ENCODE results near the gene SGIP1.

Gene SGIP1

DNA sequence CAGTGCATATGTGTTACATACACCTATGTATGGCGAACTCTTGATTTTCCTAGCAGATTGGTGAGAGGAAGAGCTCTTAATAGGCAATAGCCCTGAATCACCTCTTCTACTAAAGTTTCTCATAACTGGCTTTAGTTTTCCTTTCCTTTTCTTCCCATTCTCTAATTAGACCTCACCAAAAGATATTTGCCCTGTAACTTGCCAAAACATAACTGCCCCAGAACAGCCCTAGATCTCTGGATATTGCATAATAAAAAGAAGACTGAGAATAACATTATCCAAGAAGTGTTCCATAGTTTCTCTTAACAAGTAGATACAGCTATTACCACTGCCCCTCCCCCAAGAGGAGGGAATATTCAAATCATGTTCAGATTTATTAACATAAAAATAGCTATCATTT lies 16.3 kb downstream of the SGIP1 start:
- no peak for TF ChIP-seq EP300 (IDR thresholded peaks at IDR 0.05; ENCODE audit: borderline replicate concordance)
- no peak for TF ChIP-seq EGR1 (IDR thresholded peaks at IDR 0.05)
- no peak for TF ChIP-seq CREB1 (IDR thresholded peaks at IDR 0.05; ENCODE audit: low read depth)
- TF ChIP-seq, protein P1, sequence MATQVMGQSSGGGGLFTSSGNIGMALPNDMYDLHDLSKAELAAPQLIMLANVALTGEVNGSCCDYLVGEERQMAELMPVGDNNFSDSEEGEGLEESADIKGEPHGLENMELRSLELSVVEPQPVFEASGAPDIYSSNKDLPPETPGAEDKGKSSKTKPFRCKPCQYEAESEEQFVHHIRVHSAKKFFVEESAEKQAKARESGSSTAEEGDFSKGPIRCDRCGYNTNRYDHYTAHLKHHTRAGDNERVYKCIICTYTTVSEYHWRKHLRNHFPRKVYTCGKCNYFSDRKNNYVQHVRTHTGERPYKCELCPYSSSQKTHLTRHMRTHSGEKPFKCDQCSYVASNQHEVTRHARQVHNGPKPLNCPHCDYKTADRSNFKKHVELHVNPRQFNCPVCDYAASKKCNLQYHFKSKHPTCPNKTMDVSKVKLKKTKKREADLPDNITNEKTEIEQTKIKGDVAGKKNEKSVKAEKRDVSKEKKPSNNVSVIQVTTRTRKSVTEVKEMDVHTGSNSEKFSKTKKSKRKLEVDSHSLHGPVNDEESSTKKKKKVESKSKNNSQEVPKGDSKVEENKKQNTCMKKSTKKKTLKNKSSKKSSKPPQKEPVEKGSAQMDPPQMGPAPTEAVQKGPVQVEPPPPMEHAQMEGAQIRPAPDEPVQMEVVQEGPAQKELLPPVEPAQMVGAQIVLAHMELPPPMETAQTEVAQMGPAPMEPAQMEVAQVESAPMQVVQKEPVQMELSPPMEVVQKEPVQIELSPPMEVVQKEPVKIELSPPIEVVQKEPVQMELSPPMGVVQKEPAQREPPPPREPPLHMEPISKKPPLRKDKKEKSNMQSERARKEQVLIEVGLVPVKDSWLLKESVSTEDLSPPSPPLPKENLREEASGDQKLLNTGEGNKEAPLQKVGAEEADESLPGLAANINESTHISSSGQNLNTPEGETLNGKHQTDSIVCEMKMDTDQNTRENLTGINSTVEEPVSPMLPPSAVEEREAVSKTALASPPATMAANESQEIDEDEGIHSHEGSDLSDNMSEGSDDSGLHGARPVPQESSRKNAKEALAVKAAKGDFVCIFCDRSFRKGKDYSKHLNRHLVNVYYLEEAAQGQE (IDR thresholded peaks at IDR 0.05; ENCODE audit: low read depth) = no peak
- no peak for TF ChIP-seq YY1 (IDR thresholded peaks at IDR 0.05; ENCODE audit: low read depth)
- TF ChIP-seq, protein P2, sequence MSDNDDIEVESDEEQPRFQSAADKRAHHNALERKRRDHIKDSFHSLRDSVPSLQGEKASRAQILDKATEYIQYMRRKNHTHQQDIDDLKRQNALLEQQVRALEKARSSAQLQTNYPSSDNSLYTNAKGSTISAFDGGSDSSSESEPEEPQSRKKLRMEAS (IDR thresholded peaks at IDR 0.05) = no peak
- TF ChIP-seq ZBTB7A (IDR thresholded peaks at IDR 0.05; ENCODE audit: low read depth) = no peak
- TF ChIP-seq NFIC (IDR thresholded peaks at IDR 0.05) = no peak
- no peak for TF ChIP-seq TAF1 (IDR thresholded peaks at IDR 0.05; ENCODE audit: low read depth)
- TF ChIP-seq TEAD4 (IDR thresholded peaks at IDR 0.05) = no peak
- TF ChIP-seq, protein P3, sequence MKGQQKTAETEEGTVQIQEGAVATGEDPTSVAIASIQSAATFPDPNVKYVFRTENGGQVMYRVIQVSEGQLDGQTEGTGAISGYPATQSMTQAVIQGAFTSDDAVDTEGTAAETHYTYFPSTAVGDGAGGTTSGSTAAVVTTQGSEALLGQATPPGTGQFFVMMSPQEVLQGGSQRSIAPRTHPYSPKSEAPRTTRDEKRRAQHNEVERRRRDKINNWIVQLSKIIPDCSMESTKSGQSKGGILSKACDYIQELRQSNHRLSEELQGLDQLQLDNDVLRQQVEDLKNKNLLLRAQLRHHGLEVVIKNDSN (IDR thresholded peaks at IDR 0.05) = no peak
- no peak for TF ChIP-seq FOXM1 (IDR thresholded peaks at IDR 0.05; ENCODE audit: borderline replicate concordance, low read depth)
- TF ChIP-seq RAD21 (IDR thresholded peaks at IDR 0.05; ENCODE audit: low read depth) = no peak

DNA sequence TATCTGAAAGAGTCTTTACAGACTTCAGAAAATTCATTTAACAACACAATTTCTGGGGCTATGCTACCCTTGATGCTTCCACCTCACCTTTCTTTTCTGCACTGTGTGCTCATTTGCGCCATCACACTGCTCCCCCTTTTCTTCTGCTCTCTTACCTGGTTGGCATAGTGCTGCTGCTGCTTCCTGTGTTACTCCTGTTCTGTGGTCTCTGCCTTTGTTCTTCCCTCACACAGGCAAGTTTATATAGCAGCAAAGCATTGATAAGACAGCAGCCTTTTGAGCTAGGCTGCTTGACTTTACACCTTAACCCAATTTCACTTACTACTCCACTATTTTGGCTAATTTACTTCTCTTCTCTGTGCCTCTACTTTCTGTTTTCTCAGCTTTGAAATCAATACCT lies 18.3 kb downstream of the SGIP1 start:
- TF ChIP-seq, protein P1 (IDR thresholded peaks at IDR 0.05; ENCODE audit: low read depth) = no peak
- TF ChIP-seq YY1 (IDR thresholded peaks at IDR 0.05; ENCODE audit: low read depth) (no peak), ZBTB7A (IDR thresholded peaks at IDR 0.05; ENCODE audit: low read depth) (no peak), EP300 (IDR thresholded peaks at IDR 0.05; ENCODE audit: borderline replicate concordance) (no peak), TAF1 (IDR thresholded peaks at IDR 0.05; ENCODE audit: low read depth) (no peak), TEAD4 (IDR thresholded peaks at IDR 0.05) (no peak), EGR1 (IDR thresholded peaks at IDR 0.05) (no peak), RAD21 (IDR thresholded peaks at IDR 0.05; ENCODE audit: low read depth) (no peak), NFIC (IDR thresholded peaks at IDR 0.05) (no peak), CREB1 (IDR thresholded peaks at IDR 0.05; ENCODE audit: low read depth) (no peak), CEBPB (IDR thresholded peaks at IDR 0.05) (no peak), FOXM1 (IDR thresholded peaks at IDR 0.05; ENCODE audit: borderline replicate concordance, low read depth) (no peak), TCF12 (IDR thresholded peaks at IDR 0.05; ENCODE audit: low read depth) (no peak)
- TF ChIP-seq, protein P2 (IDR thresholded peaks at IDR 0.05) = no peak
- TF ChIP-seq, protein P3 (IDR thresholded peaks at IDR 0.05) = no peak

DNA sequence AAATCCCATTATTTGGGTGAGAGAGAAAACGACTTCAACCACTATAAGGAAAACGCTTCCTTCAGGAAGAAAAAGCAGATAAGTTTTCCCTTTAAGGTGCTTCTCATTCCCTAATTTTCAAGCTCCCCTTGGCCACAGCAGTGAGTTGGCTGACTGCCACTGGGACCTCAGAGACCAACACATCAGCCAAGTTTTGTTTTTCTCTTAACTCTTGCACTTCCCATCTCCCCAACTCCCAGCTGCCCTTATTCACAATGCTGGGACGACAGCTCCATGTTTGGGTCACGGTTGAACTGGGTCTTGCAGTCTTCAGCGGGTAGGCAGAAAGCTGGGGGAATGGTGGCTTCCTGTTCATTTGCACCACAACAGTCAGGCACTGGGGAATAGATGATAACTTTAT lies 18.9 kb downstream of the SGIP1 start:
- TF ChIP-seq TCF12 (IDR thresholded peaks at IDR 0.05; ENCODE audit: low read depth) = no peak

DNA sequence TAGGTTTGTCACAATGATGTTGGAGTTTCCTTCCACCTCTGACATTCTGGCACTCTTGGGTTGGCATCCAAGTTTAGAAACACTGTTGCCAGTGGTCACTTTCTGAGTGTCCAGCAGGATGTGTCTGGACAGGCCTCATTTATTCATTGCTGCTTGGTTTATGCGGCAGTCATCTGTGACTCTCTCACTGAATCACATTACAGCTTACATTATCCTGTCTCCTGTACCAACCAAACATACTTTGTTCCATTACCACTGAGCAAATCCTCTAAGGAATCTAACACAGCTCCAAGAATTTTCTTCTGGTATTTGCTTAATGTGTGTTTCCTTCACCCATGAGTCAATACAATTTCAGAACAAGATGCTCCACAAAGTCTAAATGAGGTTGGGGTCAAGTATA lies 19.9 kb downstream of the SGIP1 start:
- TF ChIP-seq RAD21 (IDR thresholded peaks at IDR 0.05; ENCODE audit: low read depth) (no peak), YY1 (IDR thresholded peaks at IDR 0.05; ENCODE audit: low read depth) (no peak), CREB1 (IDR thresholded peaks at IDR 0.05; ENCODE audit: low read depth) (no peak)
- TF ChIP-seq, protein P2 (IDR thresholded peaks at IDR 0.05) = no peak

DNA sequence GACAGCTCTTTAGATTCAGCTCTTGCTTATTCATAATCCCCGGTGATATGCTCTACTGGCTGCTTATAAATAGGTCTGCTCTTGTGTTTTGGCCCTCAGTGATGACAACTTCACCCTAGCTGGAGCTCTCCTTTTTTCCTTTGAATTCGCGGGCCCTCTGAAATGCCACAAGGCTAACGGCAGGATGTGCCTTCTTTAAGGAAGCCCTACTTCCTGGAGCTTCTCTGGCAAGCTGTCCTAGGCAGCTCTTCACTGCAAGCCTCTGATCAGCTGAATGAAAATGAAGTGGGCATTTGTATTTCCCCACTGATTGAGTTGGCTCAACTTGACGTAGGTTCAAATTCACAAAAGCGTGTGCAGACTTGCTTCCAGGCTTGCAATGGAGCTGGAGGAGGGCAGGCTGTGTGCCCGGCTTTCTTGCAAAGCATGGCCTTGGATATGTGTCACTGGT lies 22.2 kb downstream of the SGIP1 start:
- TF ChIP-seq TCF12 (IDR thresholded peaks at IDR 0.05; ENCODE audit: low read depth) (no peak), FOXM1 (IDR thresholded peaks at IDR 0.05; ENCODE audit: borderline replicate concordance, low read depth) (no peak), EGR1 (IDR thresholded peaks at IDR 0.05) (no peak), TEAD4 (IDR thresholded peaks at IDR 0.05) (no peak), ZBTB7A (IDR thresholded peaks at IDR 0.05; ENCODE audit: low read depth) (no peak), YY1 (IDR thresholded peaks at IDR 0.05; ENCODE audit: low read depth) (no peak), CREB1 (IDR thresholded peaks at IDR 0.05; ENCODE audit: low read depth) (no peak), EP300 (IDR thresholded peaks at IDR 0.05; ENCODE audit: borderline replicate concordance) (no peak), CEBPB (IDR thresholded peaks at IDR 0.05) (no peak)
- TF ChIP-seq, protein P2 (IDR thresholded peaks at IDR 0.05) = no peak
- TF ChIP-seq, protein P3 (IDR thresholded peaks at IDR 0.05) = no peak
